Lower lobe of right lung (tissue), 2 donors: Measurements from ENCODE around the gene IFNL2. TPM values are rescaled to one million over a fixed set of nuclear protein-coding genes. Genes with fewer than 3 reads are reported as not detected.

Source experiments
- ATAC-seq, 2 donors: fragments of 200-7000 bp; cut with Tn5 transposase; one replicate each; pipeline ENCODE4 v1.9.1; 2020 to 2022; ENCODE audit warnings: mild to moderate bottlenecking in 2 of 2, moderate library complexity in 2 of 2
- DNase-seq: peaks from one replicate; pipeline ENCODE4 v3.0.0-alpha.2; 2020
- H3K27ac ChIP-seq: fragments of 200-600 bp; one replicate; pipeline ENCODE4 v1.8.0; 2022
- H3K27me3 ChIP-seq: fragments of 200-600 bp; one replicate; pipeline ENCODE4 v1.8.0; 2022; ENCODE audit warnings: low read depth
- H3K36me3 ChIP-seq: fragments of 200-600 bp; one replicate; pipeline ENCODE4 v1.8.0; 2022; ENCODE audit warnings: mild to moderate bottlenecking
- H3K4me1 ChIP-seq: fragments of 200-600 bp; one replicate; pipeline ENCODE4 v1.8.0; 2022
- H3K4me3 ChIP-seq: fragments of 200-600 bp; one replicate; pipeline ENCODE4 v1.8.0; 2022; ENCODE audit warnings: mild to moderate bottlenecking
- H3K9me3 ChIP-seq: fragments of 200-600 bp; one replicate; pipeline ENCODE4 v1.8.0; 2022
- CTCF ChIP-seq: fragments of 200-600 bp; IDR thresholded peaks from one replicate; pipeline ENCODE4 v1.8.0; 2022; ENCODE audit warnings: antibody characterized with exemption, mild to moderate bottlenecking
- intact Hi-C: fragments of 100-400 bp; cut with DNase I; formaldehyde crosslinking; loops from one replicate; pipeline ENCODE4 v1.11.0; 2022
- total RNA-seq: library from RNA; stranded (reverse); fragmentation: NEBNext Ultra II Directional; extraction: Animal tissue kit (Norgen Biotek cat#: 25700); gene quantifications from one replicate; pipeline ENCODE4 v1.2.1, GENCODE V29; 2021
- donor health status: DM: no; HTN: yes; CAD: no; lungs with severe emphysema.

Gene IFNL2
- total RNA-seq, 1 donor from 2014 or later = not detected

GRCh38 chr19:39314016-39314728 is 46.0 kb downstream of the IFNL2 start:
- no peaks in the 10 kb centered on the region for H3K36me3 ChIP-seq
- intact Hi-C loops = no loop called here
- no peak overlapping the region for H3K27ac ChIP-seq
- ATAC-seq = no peak
- H3K9me3 ChIP-seq = no peaks in the 10 kb centered on the region
- TF ChIP-seq CTCF = no peak
- no peak for DNase-seq
- no peaks in the 10 kb centered on the region for H3K4me1 ChIP-seq
- no peaks in the 10 kb centered on the region for H3K27me3 ChIP-seq
- no peak overlapping the region for H3K4me3 ChIP-seq

GRCh38 chr19:39315933-39316332 is 47.7 kb downstream of the IFNL2 start:
- H3K4me1 ChIP-seq = no peaks in the 10 kb centered on the region
- no peak for TF ChIP-seq CTCF
- intact Hi-C loops = no loop called here
- no peaks in the 10 kb centered on the region for H3K9me3 ChIP-seq
- ATAC-seq (no peak), DNase-seq (no peak)
- H3K36me3 ChIP-seq = no peaks in the 10 kb centered on the region
- H3K27me3 ChIP-seq = no peaks in the 10 kb centered on the region
- no peak overlapping the region for H3K4me3 ChIP-seq
- H3K27ac ChIP-seq = no peak overlapping the region

- no peak for TF ChIP-seq CTCF
- H3K4me3 ChIP-seq = no peak overlapping the region
- no peaks in the 10 kb centered on the region for H3K4me1 ChIP-seq
- ATAC-seq (no peak), DNase-seq (no peak)
- H3K27me3 ChIP-seq = no peaks in the 10 kb centered on the region
- intact Hi-C loops = no loop called here
- no peak overlapping the region for H3K27ac ChIP-seq
- H3K36me3 ChIP-seq = no peaks in the 10 kb centered on the region
- H3K9me3 ChIP-seq = no peaks in the 10 kb centered on the region
Observed at GRCh38 chr19:39316627-39317321, 48.6 kb downstream of the IFNL2 start.

- DNase-seq = no peak
- H3K4me3 ChIP-seq = no peak overlapping the region
- intact Hi-C loops = no loop called here
Observed at GRCh38 chr19:39317476-39317875, 49.3 kb downstream of the IFNL2 start.

GRCh38 chr19:39318071-39318470 is 49.9 kb downstream of the IFNL2 start:
- intact Hi-C loops = no loop called here
- Histone ChIP-seq H3K4me1 (no peaks in the 10 kb centered on the region), H3K4me3 (no peak overlapping the region), H3K27me3 (no peaks in the 10 kb centered on the region), H3K36me3 (no peaks in the 10 kb centered on the region), H3K27ac (no peak overlapping the region), H3K9me3 (no peaks in the 10 kb centered on the region)
- no peak for TF ChIP-seq CTCF
- ATAC-seq (no peak), DNase-seq (no peak)

More at GRCh38 chr19:39317476-39317875, 49.3 kb downstream of the IFNL2 start:
- Histone ChIP-seq H3K27ac (no peak overlapping the region), H3K4me1 (no peaks in the 10 kb centered on the region), H3K9me3 (no peaks in the 10 kb centered on the region), H3K27me3 (no peaks in the 10 kb centered on the region), H3K36me3 (no peaks in the 10 kb centered on the region)
- no peak for ATAC-seq
- no peak for TF ChIP-seq CTCF
